HG02870 (cell line): Measurements from ENCODE around the gene NSA2.

Source experiments
- ATAC-seq: cut with Tn5 transposase; IDR thresholded peaks from one replicate; pipeline ENCODE4 v1.9.1; 2021; ENCODE audit warnings: mild to moderate bottlenecking, moderate library complexity; ENCODE audit not compliant: unreplicated experiment

The NSA2 gene

GRCh38 chr5:74810915-74811314 is 43.9 kb downstream of the NSA2 start:
- no peak for ATAC-seq

- ATAC-seq = no peak
These were observed 49.8 kb downstream of the NSA2 start for GRCh38 chr5:74816875-74817274.

GRCh38 chr5:74822288-74822687 is 55.2 kb downstream of the NSA2 start:
- no peak for ATAC-seq

DNA sequence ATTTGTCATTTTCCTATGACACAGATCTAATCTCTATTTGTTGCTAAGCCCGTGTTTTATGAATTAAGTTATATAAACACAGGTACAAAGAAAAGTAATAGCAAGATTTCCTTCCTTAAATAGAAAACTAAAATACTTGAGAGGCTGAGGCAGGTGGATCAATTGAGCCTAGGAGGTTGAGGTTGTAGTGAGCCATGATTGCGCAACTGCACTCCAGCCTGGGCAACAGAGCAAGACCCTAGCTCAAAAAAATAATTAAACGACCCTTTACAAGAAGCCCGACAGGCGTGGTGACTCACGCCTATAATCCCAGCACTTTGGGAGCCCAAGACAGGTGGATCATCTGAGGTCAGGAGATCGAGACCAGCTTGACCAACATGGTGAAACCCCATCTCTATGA is 62.4 kb downstream of the NSA2 start:
- ATAC-seq = no peak
